IPS DF 4.7 (cell line): ENCODE measurements around the gene ESR1.
"Not testable (repeated sequence)": the region's sequence is repeated elsewhere in the genome, so short reads cannot be mapped to it uniquely, and the experiment has no call there.

Experiments used
- DNase-seq: peaks from one replicate; pipeline ENCODE4 v3.0.0-alpha.2; 2013; ENCODE audit warnings: low spot score; ENCODE audit errors: extremely low read depth

Gene ESR1

GRCh38 chr6:151974061-151974617 is 166.7 kb downstream of the ESR1 start:
- DNase-seq = no peak

DNA sequence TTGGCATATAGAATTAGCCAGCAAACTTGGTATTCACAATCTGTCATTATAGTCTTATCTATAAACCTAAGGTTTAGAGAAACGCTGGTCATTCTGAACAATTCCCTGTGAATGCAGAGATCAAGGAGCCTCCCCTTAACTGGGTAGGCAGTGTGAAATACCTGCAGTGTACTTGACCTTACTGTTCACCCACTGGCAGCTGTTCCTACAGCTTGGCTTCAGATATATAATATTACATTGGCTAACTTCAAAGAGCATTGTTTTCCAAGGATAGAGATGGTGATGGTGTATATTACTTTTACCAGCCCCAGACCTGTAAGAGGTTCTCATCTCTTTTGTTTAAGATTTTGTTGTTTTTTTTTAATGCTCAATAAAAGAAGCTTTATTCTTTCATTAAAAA is 168.3 kb downstream of the ESR1 start:
- no peak for DNase-seq

GRCh38 chr6:151988199-151988598 is 180.7 kb downstream of the ESR1 start:
- DNase-seq = not testable (repeated sequence)

GRCh38 chr6:151992091-151992490 is 184.6 kb downstream of the ESR1 start:
- DNase-seq = no peak

DNA sequence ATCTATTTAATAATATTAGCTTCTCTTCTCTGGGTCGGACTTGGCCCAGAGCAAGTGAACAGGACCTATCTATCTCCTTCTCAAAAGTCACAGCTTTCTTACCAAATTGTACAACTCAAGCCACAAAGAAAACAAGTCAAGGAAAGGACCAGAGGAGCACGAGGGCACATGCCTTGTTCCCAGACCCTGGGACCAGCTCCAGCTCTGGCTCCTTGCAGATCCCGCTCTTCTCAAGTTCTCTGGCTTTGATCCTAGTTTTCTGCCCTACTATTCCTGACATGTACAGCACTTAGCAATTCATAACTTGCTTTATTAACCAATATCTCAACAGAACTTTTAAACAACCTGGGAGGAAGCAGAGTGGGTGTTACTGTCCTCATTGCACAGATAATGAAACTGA is 185.9 kb downstream of the ESR1 start:
- DNase-seq = no peak

- DNase-seq = no peak
Observed at GRCh38 chr6:151998784-151999183, 191.3 kb downstream of the ESR1 start.

DNA sequence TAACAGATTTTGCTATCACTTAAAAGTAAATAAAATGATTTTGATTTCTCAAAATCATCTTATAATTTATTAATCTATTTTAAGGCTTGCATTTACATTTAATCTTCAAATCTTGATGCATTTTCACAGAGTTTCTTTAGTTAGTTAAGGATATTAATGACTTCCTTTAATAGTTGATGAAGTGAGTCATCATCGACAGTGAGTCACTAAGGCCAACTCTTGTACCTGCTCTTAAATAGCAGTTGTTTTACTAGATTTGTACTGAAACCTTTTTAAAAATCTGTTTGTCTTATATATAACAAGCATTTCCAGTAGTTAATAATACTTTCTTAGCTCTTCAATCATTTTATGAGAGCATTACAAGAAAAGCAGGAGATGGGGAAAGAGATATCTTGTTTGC is 191.7 kb downstream of the ESR1 start:
- no peak for DNase-seq

GRCh38 chr6:152001408-152001807 is 193.9 kb downstream of the ESR1 start:
- no peak for DNase-seq

DNA sequence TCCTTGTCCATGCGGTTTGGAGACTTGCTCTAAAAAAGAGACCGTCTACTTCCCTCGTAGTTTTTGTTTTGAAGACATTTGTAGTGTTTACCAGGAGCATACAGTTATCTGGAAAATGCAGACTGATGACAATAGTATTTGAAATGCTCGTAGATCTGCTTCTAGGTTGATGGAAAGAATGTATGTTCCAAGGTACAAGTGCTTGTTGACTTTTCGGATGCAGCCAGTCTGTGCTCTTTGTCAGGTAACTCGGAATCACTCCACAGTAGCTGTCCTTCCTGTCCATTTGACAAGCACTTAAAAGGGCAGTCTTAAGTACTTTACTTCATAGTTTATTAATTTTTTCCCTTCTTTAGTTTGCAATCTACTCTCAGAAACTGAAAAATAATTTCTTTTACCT is 194.8 kb downstream of the ESR1 start:
- no peak for DNase-seq

- DNase-seq = no peak
Observed at GRCh38 chr6:152004036-152004566, 196.6 kb downstream of the ESR1 start.

- no peak for DNase-seq
Observed at GRCh38 chr6:152004896-152005295, 197.4 kb downstream of the ESR1 start.

- no peak for DNase-seq
Observed at GRCh38 chr6:152008779-152009178, 201.3 kb downstream of the ESR1 start.

GRCh38 chr6:152012227-152012626 is 204.7 kb downstream of the ESR1 start:
- no peak for DNase-seq

DNA sequence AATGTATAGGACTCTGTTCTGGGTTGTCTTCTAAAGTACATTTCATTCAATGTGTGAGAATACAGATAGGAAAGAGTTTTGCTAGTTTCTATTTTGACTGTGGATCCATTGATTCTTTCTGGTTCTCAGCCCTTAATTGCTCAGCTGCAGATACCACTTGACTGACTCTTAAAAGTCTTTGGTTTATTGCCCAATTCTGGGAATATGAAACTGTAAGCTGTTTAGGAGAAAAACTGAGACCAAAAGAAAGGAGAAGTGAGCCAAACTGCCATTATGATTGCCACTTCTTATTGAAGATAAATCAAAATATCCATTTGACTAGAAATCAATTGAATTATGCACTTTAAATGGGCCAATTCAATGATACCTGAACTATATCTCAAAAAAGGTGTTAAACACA is 211.4 kb downstream of the ESR1 start:
- DNase-seq = no peak

GRCh38 chr6:152022303-152022702 is 214.8 kb downstream of the ESR1 start:
- no peak for DNase-seq

DNA sequence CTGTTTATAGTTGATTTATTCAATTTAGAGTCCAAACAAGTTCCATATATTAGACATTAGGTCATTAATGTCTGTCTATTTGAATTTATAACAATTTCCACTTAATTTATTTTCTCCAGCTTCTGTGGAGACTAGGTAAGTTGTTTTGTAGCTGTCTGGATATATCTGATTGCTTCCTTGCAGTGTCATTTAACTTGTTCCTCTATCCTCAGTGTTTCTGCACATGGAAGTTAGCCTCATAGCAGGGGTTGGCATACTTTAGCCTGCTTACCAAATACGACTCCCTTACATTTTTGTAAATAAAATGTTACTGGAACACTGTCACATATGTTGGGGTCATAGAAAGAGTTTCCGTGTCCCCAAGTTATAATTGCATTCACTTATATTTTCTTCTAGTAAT is 216.1 kb downstream of the ESR1 start:
- DNase-seq = no peak

GRCh38 chr6:152026291-152026690 is 218.8 kb downstream of the ESR1 start:
- DNase-seq = no peak

DNA sequence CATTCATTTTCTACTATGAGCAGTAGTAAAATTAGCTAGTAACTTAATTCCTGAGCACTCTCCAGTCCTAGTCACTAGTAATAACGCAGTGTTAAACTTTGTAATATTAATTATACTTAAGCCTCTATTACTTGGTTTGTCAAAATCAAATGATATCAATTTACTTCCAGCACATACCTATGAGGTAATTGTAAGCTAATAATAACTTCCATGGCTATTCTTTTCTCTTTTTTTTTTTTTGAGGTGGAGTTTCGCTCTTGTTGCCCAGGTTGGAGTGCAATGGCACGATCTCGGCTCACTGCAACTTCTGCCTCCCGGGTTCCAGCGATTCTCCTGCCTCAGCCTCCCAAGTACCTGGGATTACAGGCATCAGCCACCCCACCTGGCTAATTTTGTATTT is 219.3 kb downstream of the ESR1 start:
- DNase-seq = not testable (repeated sequence)

DNA sequence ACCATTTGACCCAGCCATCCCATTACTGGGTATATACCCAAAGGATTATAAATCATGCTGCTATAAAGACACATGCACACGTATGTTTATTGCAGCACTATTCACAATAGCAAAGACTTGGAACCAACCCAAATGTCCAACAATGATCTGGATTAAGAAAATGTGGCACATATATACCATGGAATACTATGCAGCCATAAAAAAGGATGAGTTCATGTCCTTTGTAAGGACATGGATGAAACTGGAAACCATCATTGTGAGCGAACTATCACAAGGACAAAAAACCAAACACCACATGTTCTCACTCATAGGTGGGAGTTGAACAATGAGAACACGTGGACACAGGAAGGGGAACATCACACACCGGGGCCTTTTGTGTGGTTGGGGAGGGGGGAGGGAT is 226.3 kb downstream of the ESR1 start:
- not testable (repeated sequence) for DNase-seq

GRCh38 chr6:152034631-152035030 is 227.1 kb downstream of the ESR1 start:
- DNase-seq = no peak

- no peak for DNase-seq
Observed at GRCh38 chr6:152046118-152046517, 238.6 kb downstream of the ESR1 start.

- DNase-seq = no peak
Observed at GRCh38 chr6:152048921-152049320, 241.4 kb downstream of the ESR1 start.

- DNase-seq = no peak
Observed at GRCh38 chr6:152049502-152049901, 242.0 kb downstream of the ESR1 start.
